SK-N-SH (cell line): ENCODE measurements around the gene NRCAM.

ENCODE experiments used
- JUND ChIP-seq: IDR thresholded peaks from 2 replicates; pipeline ENCODE4 v1.4.0; 2012
- NFIC ChIP-seq: IDR thresholded peaks from 2 replicates; pipeline ENCODE4 v1.4.0; 2012; ENCODE audit warnings: borderline replicate concordance

DNA sequence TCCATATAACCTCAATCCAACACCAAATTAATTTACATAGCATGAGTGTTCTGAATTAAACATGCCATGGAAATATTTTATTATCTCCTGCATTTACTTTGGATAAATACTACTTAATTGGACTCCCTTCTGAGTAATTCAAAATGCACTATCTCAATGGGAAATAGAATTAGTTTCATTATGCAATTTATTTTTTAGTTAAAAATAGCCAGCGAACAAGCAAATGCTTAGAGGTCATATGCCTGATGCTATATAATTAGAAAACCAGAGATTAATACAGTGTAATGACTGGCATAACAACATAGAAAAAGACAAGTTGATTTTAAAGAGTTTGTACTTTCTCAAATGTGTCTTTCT lies 165.1 kb downstream of the NRCAM start:
- TF ChIP-seq NFIC: no peak
- TF ChIP-seq JUND: no peak
